Tibial artery (tissue), 4 donors: ENCODE measurements around the gene NLE1.
A peak's percentile ranks its signal among the peaks of the same experiment; 100 is the strongest.

Experiments
- DNase-seq, 2 donors: peaks; one replicate each; pipeline ENCODE4 v3.0.0-alpha.2; 2019
- H3K27ac ChIP-seq, 2 donors: fragments of 200-600 bp; sonication (generic) in 1 of 2; 1 replicate in 1 of 2; 2 replicates in 1 of 2; pipeline ENCODE4 v1.5.1; 2018 to 2019; ENCODE audit warnings: mild to moderate bottlenecking in 1 of 2
- H3K27me3 ChIP-seq, 2 donors: fragments of 200-600 bp; sonication (generic) in 1 of 2; one replicate each; pipeline versions ENCODE4 v1.5.1 to v1.6.0; 2016 to 2019
- H3K36me3 ChIP-seq, 3 donors: fragments of 200-600 bp; sonication (generic) in 2 of 3; one replicate each; pipeline ENCODE4 v1.5.1; 2016 to 2019; ENCODE audit warnings: mild to moderate bottlenecking in 2 of 3
- H3K4me1 ChIP-seq, 4 donors: fragments of 200-600 bp; sonication (generic) in 2 of 4; 1 replicate in 3 of 4; 2 replicates in 1 of 4; pipeline ENCODE4 v1.5.1; 2016 to 2019
- H3K4me3 ChIP-seq, 2 donors: fragments of 200-600 bp; sonication (generic) in 1 of 2; 1 replicate in 1 of 2; 2 replicates in 1 of 2; pipeline ENCODE4 v1.5.1; 2018 to 2019; ENCODE audit warnings: mild to moderate bottlenecking in 2 of 2
- H3K9me3 ChIP-seq, 3 donors: fragments of 200-600 bp; sonication (generic) in 1 of 3; one replicate each; pipeline ENCODE4 v1.5.1; 2016 to 2019
- CTCF ChIP-seq, 2 experiments: fragments of 200-600 bp in 1 of 2; fragments of 450-650 bp in 1 of 2; IDR thresholded peaks; one replicate each; pipeline ENCODE4 v1.5.1; 2017 to 2019; ENCODE audit warnings: antibody characterized with exemption in 2 of 2, mild to moderate bottlenecking in 1 of 2, moderate library complexity in 1 of 2
- intact Hi-C: fragments of 100-400 bp; cut with DNase I; formaldehyde crosslinking; loops from one replicate; pipeline ENCODE4 v1.15.0; 2023; ENCODE audit warnings: low total_unique reads

Gene NLE1

GRCh38 chr17:35144840-35145239 is 2.7 kb upstream of the NLE1 start:
- no peaks in the 10 kb centered on the region for H3K9me3 ChIP-seq
- H3K27ac ChIP-seq: no peak overlapping the region
- H3K27me3 ChIP-seq: peaks cover 0 to 15% of the 10 kb centered on the region in 2 donors
- H3K4me3 ChIP-seq: no peak overlapping the region
- no peak for DNase-seq
- peaks cover 0 to 20% (median 11%) of the 10 kb centered on the region in 4 donors for H3K4me1 ChIP-seq
- H3K36me3 ChIP-seq: peaks cover 0 to 4% (median 0%) of the 10 kb centered on the region in 3 donors
- intact Hi-C loops: loop anchor here (5.0 kb wide), 1 partner anchor 97 kb away; the partner anchor contains the start of gene SLFN5
- no peak for TF ChIP-seq CTCF (IDR thresholded peaks at IDR 0.05)

- peaks cover 0 to 20% (median 11%) of the 10 kb centered on the region in 4 donors for H3K4me1 ChIP-seq
- H3K36me3 ChIP-seq: peaks cover 10 to 27% (median 24%) of the 10 kb centered on the region in 3 donors
- H3K27ac ChIP-seq: peak overlapping the region in 1 of 2 donors; percentile 26
- H3K9me3 ChIP-seq: no peaks in the 10 kb centered on the region
- H3K27me3 ChIP-seq: peaks cover 0 to 2% of the 10 kb centered on the region in 2 donors
- no peak for DNase-seq
- no peak for TF ChIP-seq CTCF (IDR thresholded peaks at IDR 0.05)
- intact Hi-C loops: loop anchor here (5.0 kb wide), 1 partner anchor 100 kb away; the partner anchor contains the start of gene SLFN5
- peak overlapping the region; percentile 79 to 97 for H3K4me3 ChIP-seq
These were observed 329 bp upstream of the NLE1 start for GRCh38 chr17:35142467-35142796.

DNA sequence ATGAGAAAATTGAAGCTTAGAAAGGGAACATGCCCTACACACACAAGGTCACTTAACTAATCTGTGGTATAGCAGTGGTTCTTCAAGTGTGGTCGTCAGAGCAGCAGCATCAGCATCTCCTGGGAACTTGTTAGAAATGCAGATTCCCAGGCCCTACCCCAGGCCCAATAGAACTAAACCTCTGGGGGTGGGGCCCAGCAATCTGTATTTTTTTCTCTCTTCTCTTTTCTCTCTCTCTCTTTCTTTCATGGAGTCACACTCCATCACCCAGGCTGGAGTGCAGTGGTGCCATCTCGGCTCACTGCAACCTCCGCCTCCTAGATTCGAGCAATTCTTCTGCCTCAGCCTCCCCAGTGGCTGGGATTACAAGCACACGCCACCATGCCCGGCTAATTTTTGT is 3.9 kb downstream of the NLE1 start:
- intact Hi-C loops: no loop called here
- Histone ChIP-seq H3K36me3 (peaks cover 44 to 69% (median 66%) of the 10 kb centered on the region in 3 donors), H3K27me3 (no peaks in the 10 kb centered on the region), H3K27ac (no peak overlapping the region), H3K4me3 (no peak overlapping the region), H3K9me3 (no peaks in the 10 kb centered on the region), H3K4me1 (peaks cover 0 to 20% (median 11%) of the 10 kb centered on the region in 4 donors)
- DNase-seq: no peak
- TF ChIP-seq CTCF (IDR thresholded peaks at IDR 0.05): no peak

DNA sequence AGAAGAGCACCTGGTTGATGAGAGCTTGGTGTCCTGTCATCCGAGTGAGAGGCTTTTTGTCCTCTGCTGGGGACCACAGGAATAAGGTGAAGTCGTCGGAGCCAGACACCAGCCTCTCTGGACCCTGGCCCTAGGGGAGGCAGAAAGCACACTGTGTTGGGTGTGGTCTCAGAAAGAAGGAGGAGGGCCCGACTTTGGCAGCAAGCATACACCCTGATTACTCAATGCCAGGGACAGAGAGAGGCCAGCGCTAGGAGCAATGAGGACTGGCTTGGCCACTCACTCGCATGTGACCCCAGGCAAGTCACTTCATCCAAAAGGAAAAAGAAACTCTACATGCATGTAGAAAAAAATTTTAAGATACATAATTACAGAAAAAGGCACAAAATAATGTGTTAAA is 6.8 kb downstream of the NLE1 start:
- no peak overlapping the region for H3K4me3 ChIP-seq
- DNase-seq: no peak
- peaks cover 49 to 94% (median 86%) of the 10 kb centered on the region in 3 donors for H3K36me3 ChIP-seq
- no peak for TF ChIP-seq CTCF (IDR thresholded peaks at IDR 0.05)
- no peak overlapping the region for H3K27ac ChIP-seq
- no peaks in the 10 kb centered on the region for H3K27me3 ChIP-seq
- no peaks in the 10 kb centered on the region for H3K4me1 ChIP-seq
- intact Hi-C loops: no loop called here
- no peaks in the 10 kb centered on the region for H3K9me3 ChIP-seq

DNA sequence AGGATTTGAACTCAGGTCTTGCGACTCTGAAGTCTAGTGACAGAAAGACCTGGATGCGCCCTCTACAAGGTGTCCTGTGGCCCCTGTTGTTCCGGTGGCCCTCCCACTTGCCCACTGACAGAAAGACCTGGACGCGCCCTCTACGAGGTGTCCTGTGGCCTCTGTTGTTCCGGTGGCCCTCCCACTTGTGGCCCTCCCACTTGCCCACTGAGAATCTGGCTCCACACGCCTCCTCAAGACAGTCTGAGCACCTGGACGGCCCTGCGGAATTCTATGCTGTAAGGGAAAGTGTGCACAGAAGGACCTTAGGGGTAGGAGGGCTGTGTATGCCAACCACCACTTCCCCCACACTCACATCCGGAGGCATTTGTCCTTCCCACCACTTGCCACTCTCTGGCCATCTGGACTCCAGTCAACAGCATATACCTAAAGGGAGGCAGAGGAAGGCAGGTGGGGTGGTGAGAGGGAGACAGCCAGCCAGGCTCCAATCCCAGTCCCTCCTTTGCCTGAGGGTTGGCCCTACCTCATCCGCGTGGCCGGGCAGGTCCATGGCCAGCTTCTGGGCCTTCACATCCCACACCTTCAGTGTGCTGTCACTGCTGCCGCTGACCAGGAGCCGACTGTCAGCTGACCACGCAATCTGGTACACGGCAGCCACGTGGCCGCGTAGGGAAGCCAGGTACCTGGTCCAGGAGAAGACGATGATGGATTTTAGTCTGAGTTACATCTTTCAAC is 9.1 kb downstream of the NLE1 start:
- H3K36me3 ChIP-seq: peaks cover 44 to 73% (median 68%) of the 10 kb centered on the region in 3 donors
- TF ChIP-seq CTCF (IDR thresholded peaks at IDR 0.05): no peak
- H3K4me3 ChIP-seq: no peak overlapping the region
- no peaks in the 10 kb centered on the region for H3K4me1 ChIP-seq
- no peaks in the 10 kb centered on the region for H3K27me3 ChIP-seq
- no peak overlapping the region for H3K27ac ChIP-seq
- intact Hi-C loops: no loop called here
- H3K9me3 ChIP-seq: no peaks in the 10 kb centered on the region
- DNase-seq: no peak
